ENCODE data around the gene RAB31.

DNA sequence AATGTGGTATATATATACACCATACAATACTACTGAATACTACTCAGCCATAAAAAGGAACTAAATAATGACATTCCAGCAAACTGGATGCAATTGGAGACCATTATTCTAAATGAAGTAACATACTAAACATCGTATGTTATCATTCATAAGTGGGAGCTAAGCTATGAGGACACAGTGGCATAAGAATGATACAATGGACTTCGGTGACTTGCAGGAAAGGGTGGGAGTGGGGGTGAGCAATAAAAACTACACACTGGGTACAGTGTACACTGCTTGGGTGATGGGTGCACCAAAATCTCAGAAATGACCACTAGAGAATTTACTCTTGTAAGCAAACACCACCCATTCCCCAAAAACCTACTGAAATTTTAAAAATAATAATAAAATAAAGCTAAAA lies 87.9 kb downstream of the RAB31 start:
- TF ChIP-seq, protein P1, sequence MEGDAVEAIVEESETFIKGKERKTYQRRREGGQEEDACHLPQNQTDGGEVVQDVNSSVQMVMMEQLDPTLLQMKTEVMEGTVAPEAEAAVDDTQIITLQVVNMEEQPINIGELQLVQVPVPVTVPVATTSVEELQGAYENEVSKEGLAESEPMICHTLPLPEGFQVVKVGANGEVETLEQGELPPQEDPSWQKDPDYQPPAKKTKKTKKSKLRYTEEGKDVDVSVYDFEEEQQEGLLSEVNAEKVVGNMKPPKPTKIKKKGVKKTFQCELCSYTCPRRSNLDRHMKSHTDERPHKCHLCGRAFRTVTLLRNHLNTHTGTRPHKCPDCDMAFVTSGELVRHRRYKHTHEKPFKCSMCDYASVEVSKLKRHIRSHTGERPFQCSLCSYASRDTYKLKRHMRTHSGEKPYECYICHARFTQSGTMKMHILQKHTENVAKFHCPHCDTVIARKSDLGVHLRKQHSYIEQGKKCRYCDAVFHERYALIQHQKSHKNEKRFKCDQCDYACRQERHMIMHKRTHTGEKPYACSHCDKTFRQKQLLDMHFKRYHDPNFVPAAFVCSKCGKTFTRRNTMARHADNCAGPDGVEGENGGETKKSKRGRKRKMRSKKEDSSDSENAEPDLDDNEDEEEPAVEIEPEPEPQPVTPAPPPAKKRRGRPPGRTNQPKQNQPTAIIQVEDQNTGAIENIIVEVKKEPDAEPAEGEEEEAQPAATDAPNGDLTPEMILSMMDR (IDR thresholded peaks at IDR 0.05 in 4 of 5, conservative IDR thresholded peaks at IDR 0.05 in 1 of 5), result no peak
- no peak for TF ChIP-seq POLR2A (IDR thresholded peaks at IDR 0.05)

All from gastrocnemius medialis (tissue), 4 donors.